ENCODE data around the gene TBL1X.

DNA sequence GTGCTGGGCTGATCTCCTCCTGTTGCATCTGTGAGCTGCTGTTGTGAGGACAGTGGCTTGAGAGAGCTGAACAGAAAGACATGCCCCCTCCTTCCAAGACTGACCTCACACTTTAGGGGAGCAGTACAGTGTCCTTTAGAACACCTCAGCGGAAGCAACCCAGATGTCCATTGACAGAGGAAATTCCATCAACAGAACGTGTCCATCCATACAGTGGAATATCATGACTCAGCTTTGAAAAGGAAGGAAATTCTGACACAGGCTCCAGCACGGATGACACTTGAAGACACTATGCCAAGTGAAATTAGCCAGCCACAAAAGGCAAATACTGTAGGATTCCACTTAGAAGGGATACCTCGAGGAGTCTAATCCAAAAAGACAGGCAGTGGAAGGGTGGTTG, 197.3 kb downstream of the TBL1X start:
- TF ChIP-seq, protein P1, sequence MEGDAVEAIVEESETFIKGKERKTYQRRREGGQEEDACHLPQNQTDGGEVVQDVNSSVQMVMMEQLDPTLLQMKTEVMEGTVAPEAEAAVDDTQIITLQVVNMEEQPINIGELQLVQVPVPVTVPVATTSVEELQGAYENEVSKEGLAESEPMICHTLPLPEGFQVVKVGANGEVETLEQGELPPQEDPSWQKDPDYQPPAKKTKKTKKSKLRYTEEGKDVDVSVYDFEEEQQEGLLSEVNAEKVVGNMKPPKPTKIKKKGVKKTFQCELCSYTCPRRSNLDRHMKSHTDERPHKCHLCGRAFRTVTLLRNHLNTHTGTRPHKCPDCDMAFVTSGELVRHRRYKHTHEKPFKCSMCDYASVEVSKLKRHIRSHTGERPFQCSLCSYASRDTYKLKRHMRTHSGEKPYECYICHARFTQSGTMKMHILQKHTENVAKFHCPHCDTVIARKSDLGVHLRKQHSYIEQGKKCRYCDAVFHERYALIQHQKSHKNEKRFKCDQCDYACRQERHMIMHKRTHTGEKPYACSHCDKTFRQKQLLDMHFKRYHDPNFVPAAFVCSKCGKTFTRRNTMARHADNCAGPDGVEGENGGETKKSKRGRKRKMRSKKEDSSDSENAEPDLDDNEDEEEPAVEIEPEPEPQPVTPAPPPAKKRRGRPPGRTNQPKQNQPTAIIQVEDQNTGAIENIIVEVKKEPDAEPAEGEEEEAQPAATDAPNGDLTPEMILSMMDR (IDR thresholded peaks at IDR 0.05): no peak
- TF ChIP-seq ZFX (IDR thresholded peaks at IDR 0.05; ENCODE audit: borderline replicate concordance): no peak
